AG09319 (cell line): ENCODE measurements around the gene LRBA.

ENCODE experiments used
- DNase-seq: peaks from one replicate; pipeline ENCODE4 v3.0.0-alpha.2; 2010; ENCODE audit warnings: low read depth; ENCODE audit errors: extremely low read depth
- CTCF ChIP-seq: IDR thresholded peaks from 2 replicates; pipeline ENCODE4 v1.5.1; 2011; ENCODE audit warnings: low read depth, mild to moderate bottlenecking, inconsistent platforms, low read length, moderate library complexity

Gene LRBA

GRCh38 chr4:150315691-150316090 lies 699.4 kb downstream of the LRBA start:
- TF ChIP-seq CTCF: no peak
- DNase-seq: no peak

- TF ChIP-seq CTCF: no peak
Observed at GRCh38 chr4:150315175-150315574, 699.9 kb downstream of the LRBA start.

GRCh38 chr4:150314031-150314430 lies 701.1 kb downstream of the LRBA start:
- TF ChIP-seq CTCF: no peak
- DNase-seq: no peak

More at GRCh38 chr4:150315175-150315574, 699.9 kb downstream of the LRBA start:
- no peak for DNase-seq

GRCh38 chr4:150310159-150310895 lies 704.8 kb downstream of the LRBA start:
- DNase-seq: no peak
- TF ChIP-seq CTCF: no peak

GRCh38 chr4:150308824-150309472 lies 706.1 kb downstream of the LRBA start:
- TF ChIP-seq CTCF: no peak
- DNase-seq: no peak

GRCh38 chr4:150306719-150307118 lies 708.4 kb downstream of the LRBA start:
- TF ChIP-seq CTCF: no peak
- no peak for DNase-seq

- TF ChIP-seq CTCF: no peak
- no peak for DNase-seq
Observed at GRCh38 chr4:150305995-150306394, 709.1 kb downstream of the LRBA start.
